ENCODE measurements around the gene TSKU.

The TSKU gene

GRCh38 chr11:76793391-76794291 is 10.5 kb downstream of the TSKU start:
- H3K27me3 ChIP-seq (replicated peaks; ENCODE audit: control insufficient read depth, insufficient read depth, low read length) = no peaks in the 10 kb centered on the region; the same call in 1 of the 2 replicates
- no peak overlapping the region for H3K4me3 ChIP-seq (replicated peaks; ENCODE audit: low read depth, low read length)
- no peak for DNase-seq (ENCODE audit: extremely low read depth, insufficient read length)
- no peaks in the 10 kb centered on the region for H3K36me3 ChIP-seq (ENCODE audit: control insufficient read depth, insufficient read depth, low read length)
- no peak for TF ChIP-seq CTCF (IDR thresholded peaks at IDR 0.05; ENCODE audit: insufficient read depth, low read length, poor library complexity, severe bottlenecking)

GRCh38 chr11:76794371-76795289 is 11.5 kb downstream of the TSKU start:
- Histone ChIP-seq H3K36me3 (ENCODE audit: control insufficient read depth, insufficient read depth, low read length) (no peaks in the 10 kb centered on the region), H3K4me3 (replicated peaks; ENCODE audit: low read depth, low read length) (no peak overlapping the region), H3K27me3 (replicated peaks; ENCODE audit: control insufficient read depth, insufficient read depth, low read length) (no peaks in the 10 kb centered on the region; the same call in 1 of the 2 replicates)
- no peak for TF ChIP-seq CTCF (IDR thresholded peaks at IDR 0.05; ENCODE audit: insufficient read depth, low read length, poor library complexity, severe bottlenecking)
- DNase-seq (ENCODE audit: extremely low read depth, insufficient read length) = no peak

GRCh38 chr11:76795290-76795935 is 12.3 kb downstream of the TSKU start:
- H3K36me3 ChIP-seq (ENCODE audit: control insufficient read depth, insufficient read depth, low read length) = no peaks in the 10 kb centered on the region
- DNase-seq (ENCODE audit: extremely low read depth, insufficient read length) = no peak
- no peak overlapping the region for H3K4me3 ChIP-seq (replicated peaks; ENCODE audit: low read depth, low read length)
- TF ChIP-seq CTCF (IDR thresholded peaks at IDR 0.05; ENCODE audit: insufficient read depth, low read length, poor library complexity, severe bottlenecking) = no peak
- H3K27me3 ChIP-seq (replicated peaks; ENCODE audit: control insufficient read depth, insufficient read depth, low read length) = no peaks in the 10 kb centered on the region; the same call in 1 of the 2 replicates

GRCh38 chr11:76795936-76796441 is 12.8 kb downstream of the TSKU start:
- no peaks in the 10 kb centered on the region for H3K36me3 ChIP-seq (ENCODE audit: control insufficient read depth, insufficient read depth, low read length)
- no peak for TF ChIP-seq CTCF (IDR thresholded peaks at IDR 0.05; ENCODE audit: insufficient read depth, low read length, poor library complexity, severe bottlenecking)
- DNase-seq (ENCODE audit: extremely low read depth, insufficient read length) = no peak
- no peak overlapping the region for H3K4me3 ChIP-seq (replicated peaks; ENCODE audit: low read depth, low read length)
- no peaks in the 10 kb centered on the region; the same call in 1 of the 2 replicates for H3K27me3 ChIP-seq (replicated peaks; ENCODE audit: control insufficient read depth, insufficient read depth, low read length)

- no peaks in the 10 kb centered on the region; the same call in 1 of the 2 replicates for H3K27me3 ChIP-seq (replicated peaks; ENCODE audit: control insufficient read depth, insufficient read depth, low read length)
- no peaks in the 10 kb centered on the region for H3K36me3 ChIP-seq (ENCODE audit: control insufficient read depth, insufficient read depth, low read length)
- no peak overlapping the region for H3K4me3 ChIP-seq (replicated peaks; ENCODE audit: low read depth, low read length)
- no peak for TF ChIP-seq CTCF (IDR thresholded peaks at IDR 0.05; ENCODE audit: insufficient read depth, low read length, poor library complexity, severe bottlenecking)
- DNase-seq (ENCODE audit: extremely low read depth, insufficient read length) = no peak
Observed at GRCh38 chr11:76796511-76797198, 13.5 kb downstream of the TSKU start.
